Endothelial cell (in vitro differentiated cells): ENCODE data around the gene WSCD1. TPM values are rescaled to one million over a fixed set of nuclear protein-coding genes. Genes with fewer than 3 reads are reported as not detected.
A peak's percentile ranks its signal among the peaks of the same experiment; 100 is the strongest.

Experiments
- DNase-seq: peaks from one replicate; pipeline ENCODE4 v3.0.0; 2021; ENCODE audit warnings: low spot score
- H3K27ac Mint-ChIP-seq: one replicate; pipeline ENCODE4 v1.8.0; 2021; ENCODE audit warnings: mixed read lengths, inconsistent platforms; ENCODE audit not compliant: unreplicated experiment
- H3K27me3 Mint-ChIP-seq: one replicate; pipeline ENCODE4 v1.8.0; 2021; ENCODE audit warnings: mild to moderate bottlenecking, moderate library complexity, mixed read lengths, inconsistent platforms; ENCODE audit not compliant: unreplicated experiment
- H3K36me3 Mint-ChIP-seq: one replicate; pipeline ENCODE4 v1.8.0; 2021; ENCODE audit warnings: mild to moderate bottlenecking, low read depth, mixed read lengths, inconsistent platforms; ENCODE audit not compliant: unreplicated experiment
- H3K4me1 Mint-ChIP-seq: one replicate; pipeline ENCODE4 v1.8.0; 2021; ENCODE audit warnings: mild to moderate bottlenecking, mixed read lengths, inconsistent platforms; ENCODE audit not compliant: unreplicated experiment
- H3K4me3 Mint-ChIP-seq: one replicate; pipeline ENCODE4 v1.8.0; 2021; ENCODE audit warnings: mild to moderate bottlenecking, mixed read lengths, inconsistent platforms; ENCODE audit not compliant: unreplicated experiment
- H3K9me3 Mint-ChIP-seq: one replicate; pipeline ENCODE4 v1.8.0; 2021; ENCODE audit warnings: mixed read lengths, inconsistent platforms; ENCODE audit not compliant: unreplicated experiment
- total RNA-seq: library from RNA; stranded (reverse); fragmentation: NEBNext Ultra II Directional; extraction: Animal tissue kit (Norgen Biotek cat#: 25700); gene quantifications from one replicate; pipeline ENCODE4 v1.2.1, GENCODE V29; 2021; ENCODE audit not compliant: unreplicated experiment
- TF ChIP-seq, protein P1 (sequence below): fragments of 200-600 bp; sonication (generic); IDR thresholded peaks from one replicate; pipeline ENCODE4 v1.5.0; 2021; ENCODE audit warnings: antibody characterized with exemption; ENCODE audit not compliant: unreplicated experiment

WSCD1 gene
- total RNA-seq, 1 donor from 2014 or later, result 43.9 TPM

DNA sequence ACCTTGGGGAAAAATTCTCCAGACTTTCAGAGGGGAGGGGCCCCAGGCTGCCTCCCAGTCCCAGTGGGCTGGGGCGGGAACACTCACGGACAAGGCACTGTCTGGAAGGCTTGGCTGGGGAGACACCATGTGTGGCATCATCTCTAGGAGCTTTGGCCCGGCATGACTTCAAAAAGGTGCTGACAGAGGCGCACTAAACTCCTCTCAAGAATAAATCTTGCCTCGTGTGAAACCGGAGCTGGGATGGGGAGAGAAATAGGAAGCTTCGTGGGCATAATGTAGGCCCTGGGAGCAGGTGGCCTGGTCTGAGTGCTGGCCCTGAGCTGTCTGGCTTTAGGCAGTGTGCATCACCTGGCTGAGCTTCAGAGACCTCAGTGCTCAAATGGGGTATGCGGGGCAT lies 5.7 kb downstream of the WSCD1 start:
- TF ChIP-seq, protein P1, sequence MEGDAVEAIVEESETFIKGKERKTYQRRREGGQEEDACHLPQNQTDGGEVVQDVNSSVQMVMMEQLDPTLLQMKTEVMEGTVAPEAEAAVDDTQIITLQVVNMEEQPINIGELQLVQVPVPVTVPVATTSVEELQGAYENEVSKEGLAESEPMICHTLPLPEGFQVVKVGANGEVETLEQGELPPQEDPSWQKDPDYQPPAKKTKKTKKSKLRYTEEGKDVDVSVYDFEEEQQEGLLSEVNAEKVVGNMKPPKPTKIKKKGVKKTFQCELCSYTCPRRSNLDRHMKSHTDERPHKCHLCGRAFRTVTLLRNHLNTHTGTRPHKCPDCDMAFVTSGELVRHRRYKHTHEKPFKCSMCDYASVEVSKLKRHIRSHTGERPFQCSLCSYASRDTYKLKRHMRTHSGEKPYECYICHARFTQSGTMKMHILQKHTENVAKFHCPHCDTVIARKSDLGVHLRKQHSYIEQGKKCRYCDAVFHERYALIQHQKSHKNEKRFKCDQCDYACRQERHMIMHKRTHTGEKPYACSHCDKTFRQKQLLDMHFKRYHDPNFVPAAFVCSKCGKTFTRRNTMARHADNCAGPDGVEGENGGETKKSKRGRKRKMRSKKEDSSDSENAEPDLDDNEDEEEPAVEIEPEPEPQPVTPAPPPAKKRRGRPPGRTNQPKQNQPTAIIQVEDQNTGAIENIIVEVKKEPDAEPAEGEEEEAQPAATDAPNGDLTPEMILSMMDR, result no peak
- peaks cover 7% of the 10 kb centered on the region for H3K4me1 Mint-ChIP-seq
- peaks cover 5% of the 10 kb centered on the region for H3K27me3 Mint-ChIP-seq

DNA sequence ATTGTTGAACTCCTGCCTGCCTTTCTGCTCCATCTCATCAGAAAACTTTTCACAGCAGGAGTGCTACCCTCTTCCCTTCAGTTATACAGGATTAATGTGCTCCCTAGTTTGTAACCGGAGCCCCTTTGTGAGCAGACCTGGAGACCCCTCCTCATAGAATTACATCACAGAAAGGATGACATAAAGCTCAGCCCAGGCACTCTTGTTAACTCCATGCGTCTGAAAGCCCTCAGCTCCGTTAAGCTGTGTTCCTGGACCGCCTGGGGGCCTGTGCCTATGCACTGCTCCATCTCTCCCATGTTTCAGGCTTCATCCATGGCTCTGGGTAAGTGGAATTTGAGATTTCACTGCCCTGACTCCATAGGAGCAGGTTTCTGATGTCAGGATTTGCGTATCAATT lies 7.6 kb downstream of the WSCD1 start:
- peaks cover 2% of the 10 kb centered on the region for H3K27me3 Mint-ChIP-seq
- no peaks in the 10 kb centered on the region for H3K9me3 Mint-ChIP-seq
- H3K4me3 Mint-ChIP-seq, result peak overlapping the region; percentile 13
- DNase-seq, result no peak
- no peak overlapping the region for H3K27ac Mint-ChIP-seq
- H3K4me1 Mint-ChIP-seq, result peaks cover 7% of the 10 kb centered on the region
- H3K36me3 Mint-ChIP-seq, result peaks cover 9% of the 10 kb centered on the region
- TF ChIP-seq, protein P1, result no peak

More for the DNA sequence above, 5.7 kb downstream of the WSCD1 start:
- Mint-ChIP-seq H3K36me3 (peaks cover 9% of the 10 kb centered on the region), H3K27ac (no peak overlapping the region), H3K9me3 (no peaks in the 10 kb centered on the region), H3K4me3 (no peak overlapping the region)
- DNase-seq, result no peak

DNA sequence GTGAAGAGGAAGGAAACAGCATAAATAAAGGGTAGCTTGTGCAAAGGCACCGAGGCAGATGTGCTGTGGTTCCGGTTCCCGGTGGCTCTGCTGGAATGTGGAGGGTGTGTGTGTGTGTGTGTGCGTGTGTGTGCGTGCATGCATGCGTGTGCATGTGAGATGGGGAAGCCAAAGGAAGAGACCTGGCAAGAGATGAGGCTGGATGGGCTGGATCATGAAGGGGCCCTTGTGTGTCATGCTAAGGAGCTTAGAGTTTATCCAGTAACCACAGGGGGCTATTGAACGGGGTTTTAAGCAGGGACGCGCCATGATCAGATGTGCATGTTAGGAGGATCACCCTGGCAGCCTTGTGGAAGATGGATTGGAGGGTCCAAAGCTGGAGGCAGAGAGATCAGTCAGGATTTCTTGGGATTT lies 8.3 kb downstream of the WSCD1 start:
- TF ChIP-seq, protein P1, result no peak

DNA sequence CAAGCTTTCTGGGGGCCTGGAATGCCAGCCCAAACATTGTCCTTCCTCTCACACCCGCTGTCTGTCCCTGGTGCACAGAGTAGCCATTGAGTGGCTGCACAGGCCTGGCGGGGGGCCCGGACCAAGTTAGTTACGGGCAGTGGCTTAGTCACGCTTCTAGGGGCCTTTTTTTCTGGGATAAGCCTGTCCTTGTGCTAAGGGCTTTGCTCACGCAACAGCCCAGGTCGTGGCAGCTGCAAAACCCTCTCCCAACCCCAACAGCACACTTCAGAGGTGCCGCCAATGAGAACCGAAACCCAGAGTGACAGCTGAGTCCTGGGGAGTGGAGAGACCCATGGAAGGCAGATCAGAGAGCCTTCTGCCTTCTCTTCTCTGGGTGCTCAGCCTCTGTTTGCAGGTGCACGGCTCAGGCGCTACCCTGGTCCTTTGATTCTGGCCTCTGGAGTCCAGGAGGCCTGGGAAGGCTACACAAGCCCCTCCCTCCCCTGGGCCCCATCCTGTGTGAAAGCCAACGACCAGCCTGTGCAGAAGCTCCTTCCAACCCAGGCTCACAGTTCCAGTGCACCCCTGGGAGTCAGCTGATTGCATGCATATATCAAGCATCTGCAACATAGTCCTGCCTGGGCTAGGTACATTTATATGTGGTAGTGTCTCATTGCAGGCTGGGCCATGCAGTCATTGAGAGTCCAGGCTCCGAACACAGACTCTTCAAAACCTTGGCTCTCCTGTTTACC lies 9.1 kb downstream of the WSCD1 start:
- TF ChIP-seq, protein P1, result no peak
- H3K36me3 Mint-ChIP-seq, result peaks cover 9% of the 10 kb centered on the region
- DNase-seq, result no peak
- H3K9me3 Mint-ChIP-seq, result no peaks in the 10 kb centered on the region
- H3K27ac Mint-ChIP-seq, result no peak overlapping the region
- peaks cover 7% of the 10 kb centered on the region for H3K4me1 Mint-ChIP-seq
- no peak overlapping the region for H3K4me3 Mint-ChIP-seq
- peaks cover 2% of the 10 kb centered on the region for H3K27me3 Mint-ChIP-seq

More for the DNA sequence above, 8.3 kb downstream of the WSCD1 start:
- no peak for DNase-seq
- Mint-ChIP-seq H3K4me1 (peaks cover 7% of the 10 kb centered on the region), H3K4me3 (peak overlapping the region; percentile 13), H3K27me3 (peaks cover 2% of the 10 kb centered on the region), H3K9me3 (no peaks in the 10 kb centered on the region), H3K27ac (no peak overlapping the region), H3K36me3 (peaks cover 9% of the 10 kb centered on the region)

DNA sequence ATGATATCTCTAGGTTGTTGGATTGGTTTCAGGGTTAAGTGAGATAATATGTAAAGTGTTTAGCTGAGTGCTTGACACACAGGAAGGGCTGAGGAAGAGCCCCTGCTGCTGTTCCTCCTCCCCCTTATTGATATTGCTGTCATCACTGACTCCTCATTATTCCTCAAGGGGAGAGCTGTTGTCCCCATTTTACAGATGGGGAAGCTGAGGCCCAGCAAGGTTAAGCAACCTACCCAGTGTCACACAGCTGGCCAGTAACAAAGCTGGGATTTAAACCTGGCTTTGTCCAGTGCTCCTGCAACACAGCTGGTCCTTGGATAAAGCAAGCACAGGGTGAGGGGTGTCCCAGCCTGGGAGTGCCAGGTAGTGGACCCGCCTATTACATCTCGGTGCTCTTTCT lies 9.8 kb downstream of the WSCD1 start:
- Mint-ChIP-seq H3K9me3 (no peaks in the 10 kb centered on the region), H3K27me3 (peaks cover 2% of the 10 kb centered on the region), H3K4me1 (peaks cover 7% of the 10 kb centered on the region), H3K4me3 (no peak overlapping the region), H3K27ac (no peak overlapping the region), H3K36me3 (peaks cover 9% of the 10 kb centered on the region)
- TF ChIP-seq, protein P1, result no peak
- DNase-seq, result no peak
